Activated naive CD4-positive, alpha-beta T cell treated with anti-CD3 and anti-CD28 coated beads, Interleukin-2, amount 50 U/mL, for 24 hours (primary cell): Measurements from ENCODE around the gene PPP2R5C.
"Not testable (repeated sequence)": the region's sequence is repeated elsewhere in the genome, so short reads cannot be mapped to it uniquely, and the experiment has no call there.

ENCODE experiments used
- H3K27ac Mint-ChIP-seq: one replicate; pipeline ENCODE4 v1.8.0; 2021; ENCODE audit warnings: mild to moderate bottlenecking, mixed read lengths
- H3K27me3 Mint-ChIP-seq: one replicate; pipeline ENCODE4 v1.8.0; 2021; ENCODE audit warnings: mixed read lengths
- H3K36me3 Mint-ChIP-seq: one replicate; pipeline ENCODE4 v1.8.0; 2021; ENCODE audit warnings: mixed read lengths
- H3K4me1 Mint-ChIP-seq: one replicate; pipeline ENCODE4 v1.8.0; 2021; ENCODE audit warnings: mixed read lengths
- H3K4me3 Mint-ChIP-seq: one replicate; pipeline ENCODE4 v1.8.0; 2021; ENCODE audit warnings: mild to moderate bottlenecking, mixed read lengths
- H3K9me3 Mint-ChIP-seq: one replicate; pipeline ENCODE4 v1.8.0; 2021; ENCODE audit warnings: mixed read lengths

The PPP2R5C gene

GRCh38 chr14:101761032-101761880 lies at the start of gene PPP2R5C:
Gene PPP2R5C, plus strand, starts transcription at chr14:101761709. Its CDS starts 185 bp downstream, at chr14:101761894.
- H3K27me3 Mint-ChIP-seq: no peaks in the 10 kb centered on the region
- H3K4me1 Mint-ChIP-seq: peaks cover 50% of the 10 kb centered on the region
- H3K9me3 Mint-ChIP-seq: no peaks in the 10 kb centered on the region
- H3K27ac Mint-ChIP-seq: peak within 1 kb of the TSS; percentile 90
- H3K36me3 Mint-ChIP-seq: peaks cover 15% of the 10 kb centered on the region
- peak within 1 kb of the TSS; percentile 91 for H3K4me3 Mint-ChIP-seq

GRCh38 chr14:101711857-101712233 lies 49.7 kb upstream of the PPP2R5C start:
- peaks cover 39% of the 10 kb centered on the region for H3K4me1 Mint-ChIP-seq
- H3K27me3 Mint-ChIP-seq, H3K36me3 Mint-ChIP-seq, H3K27ac Mint-ChIP-seq, H3K9me3 Mint-ChIP-seq, H3K4me3 Mint-ChIP-seq: not testable (repeated sequence)

DNA sequence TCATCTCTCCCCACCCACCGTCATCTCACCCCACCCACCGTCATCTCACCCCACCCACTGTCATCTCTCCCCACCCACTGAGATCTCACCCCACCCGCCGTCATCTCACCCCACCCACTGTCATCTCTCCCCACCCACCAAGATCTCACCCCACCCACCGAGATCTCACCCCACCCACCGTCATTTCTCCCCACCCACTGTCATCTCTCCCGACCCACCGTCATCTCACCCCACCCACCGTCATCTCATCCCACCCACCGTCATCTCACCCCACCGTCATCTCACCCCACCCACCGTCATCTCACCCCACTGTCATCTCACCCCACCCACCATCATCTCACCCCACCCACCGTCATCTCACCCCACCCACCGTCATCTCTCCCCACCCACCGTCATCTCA lies 49.2 kb upstream of the PPP2R5C start:
- not testable (repeated sequence) for H3K27me3 Mint-ChIP-seq, H3K36me3 Mint-ChIP-seq, H3K4me3 Mint-ChIP-seq, H3K9me3 Mint-ChIP-seq, H3K27ac Mint-ChIP-seq
- peaks cover 39% of the 10 kb centered on the region for H3K4me1 Mint-ChIP-seq

- H3K4me1 Mint-ChIP-seq: peaks cover 37% of the 10 kb centered on the region
- H3K27ac Mint-ChIP-seq, H3K27me3 Mint-ChIP-seq: not testable (repeated sequence)
Observed at GRCh38 chr14:101713091-101713490, 48.4 kb upstream of the PPP2R5C start.

GRCh38 chr14:101713621-101714349 lies 47.7 kb upstream of the PPP2R5C start:
- Mint-ChIP-seq H3K4me3 (no peak overlapping the region), H3K36me3 (no peaks in the 10 kb centered on the region), H3K4me1 (peaks cover 37% of the 10 kb centered on the region), H3K9me3 (no peaks in the 10 kb centered on the region), H3K27ac (peak overlapping the region; percentile 69), H3K27me3 (no peaks in the 10 kb centered on the region)

More at GRCh38 chr14:101713091-101713490, 48.4 kb upstream of the PPP2R5C start:
- H3K36me3 Mint-ChIP-seq, H3K9me3 Mint-ChIP-seq, H3K4me3 Mint-ChIP-seq: not testable (repeated sequence)

DNA sequence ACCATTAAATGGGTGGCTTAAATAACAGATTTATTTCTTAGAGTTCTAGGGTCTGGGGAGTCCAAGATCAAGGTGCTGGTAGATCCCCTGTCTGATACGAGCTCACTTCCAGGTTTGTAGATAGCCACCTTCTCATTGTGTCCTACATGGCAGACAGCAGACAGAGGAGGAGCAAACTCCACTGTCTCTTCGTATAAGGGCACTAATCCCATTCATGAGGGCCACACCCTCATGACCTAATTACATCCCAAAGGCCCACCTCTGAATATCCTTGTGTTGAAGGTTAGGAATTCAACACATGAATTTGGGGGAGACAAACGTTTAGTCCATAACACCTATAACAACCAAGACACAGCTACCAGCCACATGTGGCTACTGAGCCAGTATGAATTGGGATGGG lies 47.1 kb upstream of the PPP2R5C start:
- Mint-ChIP-seq H3K36me3 (no peaks in the 10 kb centered on the region), H3K9me3 (no peaks in the 10 kb centered on the region), H3K27ac (no peak overlapping the region), H3K4me3 (no peak overlapping the region), H3K4me1 (peaks cover 42% of the 10 kb centered on the region), H3K27me3 (no peaks in the 10 kb centered on the region)

DNA sequence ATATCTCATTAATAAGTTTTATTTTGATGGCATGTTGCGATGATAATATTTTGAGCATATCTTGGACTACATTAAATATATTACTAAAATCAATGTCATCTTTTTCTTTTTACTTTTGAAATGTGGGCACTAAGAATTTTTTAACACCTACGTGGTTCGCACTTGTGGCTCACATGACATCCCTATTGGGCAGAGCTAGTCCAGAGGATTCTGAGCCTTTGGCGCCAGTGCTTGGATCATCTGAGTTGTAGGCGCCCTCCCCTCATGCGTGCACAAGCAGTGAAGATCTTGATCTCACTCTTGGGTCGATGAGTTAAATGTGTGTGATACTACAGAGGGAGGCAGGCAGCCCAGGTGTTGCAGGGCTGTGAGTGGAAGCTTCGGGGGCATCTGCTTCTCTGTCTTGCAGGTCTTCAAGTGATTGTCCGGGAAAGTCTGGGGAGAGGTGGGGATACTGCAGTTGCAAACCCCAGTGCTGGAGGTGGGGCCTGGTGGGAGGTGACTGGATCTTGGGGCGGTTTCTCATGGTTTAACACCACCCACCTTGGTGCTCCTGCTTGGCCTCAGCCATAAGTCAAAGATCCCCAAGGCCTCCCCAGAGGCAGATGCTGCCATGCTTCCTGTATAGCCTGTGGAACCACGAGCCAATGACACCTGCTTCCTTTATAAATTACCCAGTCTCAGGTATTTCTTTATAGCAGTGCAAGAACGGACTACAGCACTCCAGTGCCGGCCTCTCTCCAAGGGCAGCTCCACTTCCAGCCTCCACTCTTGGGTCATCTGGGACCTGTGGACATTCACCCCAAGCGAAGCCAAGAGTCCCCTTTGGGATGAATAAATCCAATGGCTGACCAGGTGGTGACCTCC lies 46.1 kb upstream of the PPP2R5C start:
- no peaks in the 10 kb centered on the region for H3K27me3 Mint-ChIP-seq

DNA sequence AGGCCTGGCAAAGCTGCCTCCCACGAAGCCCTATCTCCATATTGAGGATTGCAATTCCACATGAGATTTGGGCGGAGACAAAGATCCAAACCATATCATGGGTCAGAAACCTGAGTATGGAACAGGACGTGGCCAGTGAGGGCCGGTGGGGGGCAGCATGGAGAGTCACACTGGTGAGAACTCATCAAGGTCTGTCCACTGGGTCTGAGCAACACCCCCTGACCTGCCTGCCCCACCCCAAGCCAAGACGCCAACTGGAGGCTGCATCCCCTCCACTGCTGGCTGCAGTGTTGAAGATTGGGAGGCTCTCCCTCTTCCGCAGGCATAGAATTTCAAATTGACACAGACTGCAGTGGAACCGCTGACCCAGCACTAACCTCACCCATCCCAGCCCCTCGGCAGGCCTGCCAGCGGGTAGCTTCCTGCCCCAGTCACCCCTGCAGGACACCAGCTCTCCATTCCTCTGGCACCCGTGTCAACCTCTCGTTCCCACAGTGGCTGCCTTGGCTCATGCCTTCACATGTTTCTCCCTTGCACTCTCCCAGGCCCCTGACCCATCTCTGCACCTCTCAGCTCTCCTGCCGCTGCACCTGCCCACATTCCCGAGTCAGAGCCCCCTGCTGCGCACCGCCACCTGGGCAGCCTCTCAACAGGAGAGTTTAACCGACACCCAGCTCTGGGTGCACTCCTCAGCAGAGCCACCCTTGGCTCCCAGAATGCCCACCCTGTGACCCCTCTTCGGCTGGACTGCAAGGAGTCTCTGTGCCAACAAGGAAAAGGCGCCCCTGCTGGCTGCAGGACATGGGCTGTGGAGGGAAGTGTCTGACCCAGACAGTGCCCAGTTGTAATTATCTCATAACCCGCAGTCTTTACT lies 45.2 kb upstream of the PPP2R5C start:
- Mint-ChIP-seq H3K9me3 (no peaks in the 10 kb centered on the region), H3K27me3 (no peaks in the 10 kb centered on the region), H3K36me3 (no peaks in the 10 kb centered on the region), H3K4me1 (peaks cover 55% of the 10 kb centered on the region), H3K27ac (no peak overlapping the region), H3K4me3 (no peak overlapping the region)

More for the DNA sequence above, 46.1 kb upstream of the PPP2R5C start:
- Mint-ChIP-seq H3K9me3 (no peaks in the 10 kb centered on the region), H3K27ac (no peak overlapping the region), H3K4me1 (peaks cover 51% of the 10 kb centered on the region), H3K36me3 (no peaks in the 10 kb centered on the region), H3K4me3 (no peak overlapping the region)

DNA sequence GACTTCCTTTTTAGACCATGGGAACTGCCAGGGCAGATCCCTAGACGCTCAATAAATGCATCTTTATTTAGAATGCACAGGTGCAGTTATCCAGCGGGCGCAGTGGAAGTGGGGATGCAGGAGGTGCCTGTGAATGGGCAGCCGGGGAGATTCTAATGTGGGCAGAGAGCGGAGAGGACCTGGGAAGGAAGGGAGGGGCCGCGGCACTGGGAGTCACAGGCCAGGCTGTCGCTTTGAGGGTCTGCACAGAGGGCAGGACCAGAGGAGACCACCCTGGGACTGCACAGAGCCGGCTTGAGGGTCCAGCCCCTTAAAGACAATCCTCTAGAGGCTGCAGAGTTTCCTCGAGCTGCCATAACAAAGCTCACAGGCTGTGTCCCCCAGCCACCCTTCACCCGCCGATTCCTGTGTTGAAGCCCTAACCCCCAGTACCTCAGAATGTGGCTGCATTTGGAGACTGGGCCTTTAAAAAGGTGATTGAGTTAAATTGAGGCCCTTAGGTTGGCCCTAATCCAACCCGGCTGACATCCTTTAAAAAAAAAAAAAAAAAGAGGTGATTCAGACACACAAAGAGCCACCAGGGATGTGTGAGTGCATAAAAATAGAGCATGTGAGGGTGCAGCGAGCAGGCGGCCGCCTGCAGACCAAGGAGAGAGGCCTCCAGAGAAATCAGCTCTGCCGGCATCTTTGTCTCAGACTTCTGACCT lies 44.4 kb upstream of the PPP2R5C start:
- H3K27ac Mint-ChIP-seq: no peak overlapping the region
- H3K9me3 Mint-ChIP-seq: no peaks in the 10 kb centered on the region
- no peaks in the 10 kb centered on the region for H3K27me3 Mint-ChIP-seq
- H3K36me3 Mint-ChIP-seq: no peaks in the 10 kb centered on the region
- H3K4me1 Mint-ChIP-seq: peaks cover 61% of the 10 kb centered on the region
- no peak overlapping the region for H3K4me3 Mint-ChIP-seq

- Mint-ChIP-seq H3K36me3 (no peaks in the 10 kb centered on the region), H3K4me3 (no peak overlapping the region), H3K27ac (no peak overlapping the region), H3K4me1 (peaks cover 69% of the 10 kb centered on the region), H3K27me3 (no peaks in the 10 kb centered on the region), H3K9me3 (no peaks in the 10 kb centered on the region)
Observed at GRCh38 chr14:101717663-101718490, 43.6 kb upstream of the PPP2R5C start.

DNA sequence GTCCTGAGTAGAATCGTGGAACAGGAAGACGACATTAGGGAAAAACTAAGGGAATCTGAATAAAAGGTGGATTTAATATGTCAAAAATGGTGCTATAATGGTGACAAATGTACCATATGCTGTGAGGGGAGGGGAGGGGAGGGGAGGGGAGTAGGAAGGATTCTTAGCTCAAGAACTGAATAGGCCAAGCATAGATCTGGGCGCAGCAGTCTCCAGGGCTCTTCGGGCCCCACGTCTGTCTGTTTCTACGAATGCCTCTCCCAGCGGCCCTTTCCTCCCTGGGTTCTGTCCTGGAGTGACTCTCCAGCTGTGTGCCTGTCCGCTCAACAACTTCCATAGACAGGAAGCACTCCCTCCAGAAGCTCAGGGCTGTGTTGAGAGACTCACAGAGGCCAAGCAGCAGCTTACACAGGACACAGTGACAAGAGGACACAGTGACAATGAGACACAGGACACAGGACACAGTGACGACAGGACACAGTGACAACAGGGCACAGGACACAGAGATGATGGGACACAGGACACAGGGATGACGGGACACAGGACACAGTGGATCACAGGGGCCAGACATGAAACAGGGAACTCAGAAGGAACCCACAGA lies 42.4 kb upstream of the PPP2R5C start:
- H3K36me3 Mint-ChIP-seq: no peaks in the 10 kb centered on the region
- H3K9me3 Mint-ChIP-seq: no peaks in the 10 kb centered on the region
- no peak overlapping the region for H3K4me3 Mint-ChIP-seq
- peaks cover 68% of the 10 kb centered on the region for H3K4me1 Mint-ChIP-seq
- H3K27ac Mint-ChIP-seq: peak overlapping the region; percentile 73
- H3K27me3 Mint-ChIP-seq: no peaks in the 10 kb centered on the region

DNA sequence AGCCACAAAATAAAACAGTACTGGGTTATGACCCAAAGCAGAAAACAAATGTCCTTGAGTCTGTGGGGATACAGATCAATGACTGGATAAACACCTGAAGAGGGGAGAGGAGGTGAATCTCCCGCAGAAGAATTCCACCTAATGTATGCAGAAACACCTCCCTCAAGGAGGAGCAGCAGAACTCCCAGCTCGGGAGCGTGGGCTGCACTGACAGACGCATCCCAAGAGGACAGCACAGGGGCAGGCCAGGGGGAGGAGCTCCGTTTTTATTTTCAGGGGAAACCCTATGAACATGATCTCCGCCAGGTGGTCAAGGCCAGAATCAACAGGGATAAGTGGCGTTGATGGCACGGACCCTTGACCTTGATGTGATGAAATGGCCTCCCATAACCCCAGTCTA lies 41.8 kb upstream of the PPP2R5C start:
- H3K4me3 Mint-ChIP-seq: no peak overlapping the region
- peak overlapping the region; percentile 13 for H3K27ac Mint-ChIP-seq
- no peaks in the 10 kb centered on the region for H3K27me3 Mint-ChIP-seq
- no peaks in the 10 kb centered on the region for H3K9me3 Mint-ChIP-seq
- no peaks in the 10 kb centered on the region for H3K36me3 Mint-ChIP-seq
- H3K4me1 Mint-ChIP-seq: peaks cover 68% of the 10 kb centered on the region

DNA sequence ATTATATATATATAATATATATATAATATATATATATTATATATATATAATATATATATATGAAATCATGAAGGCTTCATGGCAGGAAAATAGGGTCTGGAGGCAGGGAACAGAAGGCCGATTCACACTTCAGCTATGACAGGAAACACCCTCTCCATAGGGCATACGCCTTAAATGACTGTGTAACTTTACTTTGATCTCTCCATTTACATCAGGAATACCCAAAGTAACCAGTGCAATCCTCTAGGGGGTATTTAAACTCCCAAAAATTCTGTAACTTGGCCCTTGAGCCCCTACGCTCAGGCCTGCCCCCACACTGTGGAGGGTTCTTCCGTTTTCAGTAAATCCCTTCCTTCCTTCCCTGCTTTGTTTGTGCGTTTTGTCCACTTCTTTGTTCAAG lies 40.4 kb upstream of the PPP2R5C start:
- H3K27me3 Mint-ChIP-seq: no peaks in the 10 kb centered on the region
- no peaks in the 10 kb centered on the region for H3K9me3 Mint-ChIP-seq
- H3K4me3 Mint-ChIP-seq: peak overlapping the region; percentile 7
- no peak overlapping the region for H3K27ac Mint-ChIP-seq
- H3K4me1 Mint-ChIP-seq: peaks cover 72% of the 10 kb centered on the region
- no peaks in the 10 kb centered on the region for H3K36me3 Mint-ChIP-seq
